HCT116 (cell line): ENCODE data around the gene PDE4D. TPM values are rescaled to one million over a fixed set of nuclear protein-coding genes. Genes with fewer than 3 reads are reported as not detected.

Experiments used
- ATAC-seq: fragments of 200-7000 bp; cut with Tn5 transposase; 2 replicates; pipeline ENCODE4 v1.9.1; 2020; ENCODE audit warnings: mild to moderate bottlenecking, moderate library complexity
- BruUV-seq: library from RNA; stranded (reverse); fragments of 400-500 nt; replicated peaks from 2 replicates; lab custom pipeline; 2021; lab: Mats Ljungman, UMichigan
- CTCF ChIA-PET: fragments of 300-600 bp; sonication (Branson Sonifier 250); formaldehyde crosslinking; loops from one replicate; lab custom pipeline; 2021; ENCODE audit warnings: antibody characterized with exemption; lab: Charles Lee
- POLR2A ChIA-PET: fragments of 300-600, 350-600 bp; sonication (Branson Sonifier 250); formaldehyde crosslinking; loops from one replicate; lab custom pipeline; 2021; ENCODE audit warnings: antibody characterized with exemption; lab: Charles Lee
- RAD21 ChIA-PET, 2 experiments: fragments of 300-600 bp; sonication (Branson Sonifier 250); formaldehyde crosslinking; loops; one replicate each; lab custom pipeline; 2023; ENCODE audit warnings: low total read pairs in 2 of 2; ENCODE audit not compliant: uncharacterized antibody in 2 of 2, unreplicated experiment in 2 of 2, low non-redundant PET in 1 of 2; lab: Charles Lee
- DNase-seq: peaks from one replicate; pipeline ENCODE4 v3.0.0-alpha.2; 2010; ENCODE audit warnings: low read depth, low spot score
- H2AFZ ChIP-seq: fragments of 200-600 bp; shearing (Covaris generic), sonication (generic); 2 replicates; pipeline ENCODE4 v1.6.1; 2017; ENCODE audit warnings: low read depth, mixed run types, mixed read lengths, antibody characterized with exemption, low read length; ENCODE audit not compliant: poor library complexity, severe bottlenecking
- H3K27ac ChIP-seq: 2 replicates; pipeline ENCODE4 v1.5.1; 2012; ENCODE audit warnings: low read depth, low read length
- H3K27me3 ChIP-seq: fragments of 200-600 bp; sonication (generic); 2 replicates; pipeline ENCODE4 v1.6.1; 2016; ENCODE audit warnings: mixed run types, low read length, mixed read lengths; ENCODE audit not compliant: insufficient read depth
- H3K36me3 ChIP-seq, 2 experiments: fragments of 200-500 bp in 1 of 2; fragments of 200-600 bp in 1 of 2; sonication (Bioruptor generic) in 1 of 2; sonication (generic) in 1 of 2; 2 replicates each; pipeline versions ENCODE4 v1.5.1 to v1.6.1; 2014 to 2016; ENCODE audit warnings: low read length in 2 of 2, inconsistent platforms in 1 of 2, mixed read lengths in 1 of 2, mixed run types in 1 of 2; ENCODE audit not compliant: insufficient read depth in 2 of 2, control insufficient read depth in 1 of 2
- H3K4me1 ChIP-seq, 2 experiments: fragments of 200-600 bp in 1 of 2; sonication (generic) in 1 of 2; 2 replicates each; pipeline versions ENCODE4 v1.5.1 to v1.6.1; 2012 to 2017; ENCODE audit warnings: low read length in 2 of 2, inconsistent platforms in 1 of 2, mild to moderate bottlenecking in 1 of 2, mixed read lengths in 1 of 2, mixed run types in 1 of 2, moderate library complexity in 1 of 2; ENCODE audit not compliant: insufficient read depth in 2 of 2, control insufficient read depth in 1 of 2
- H3K4me2 ChIP-seq: fragments of 200-600 bp; sonication (generic); 2 replicates; pipeline ENCODE4 v1.6.1; 2017; ENCODE audit warnings: mixed run types, low read length, mixed read lengths
- H3K4me3 ChIP-seq, 2 experiments: fragments of 200-600 bp in 1 of 2; sonication (generic) in 1 of 2; replicated peaks in 1 of 2; 2 replicates each; pipeline ENCODE4 v1.5.1; 2011 to 2016; ENCODE audit warnings: low read length in 2 of 2, control low read depth in 1 of 2, low read depth in 1 of 2, mild to moderate bottlenecking in 1 of 2, mixed read lengths in 1 of 2, mixed run types in 1 of 2
- H3K79me2 ChIP-seq: fragments of 200-600 bp; sonication (generic); 2 replicates; pipeline ENCODE4 v1.6.1; 2017; ENCODE audit warnings: mild to moderate bottlenecking, mixed run types, low read length, moderate library complexity, mixed read lengths; ENCODE audit not compliant: insufficient read depth
- H3K9ac ChIP-seq: fragments of 200-600 bp; sonication (generic); 2 replicates; pipeline ENCODE4 v1.6.1; 2016; ENCODE audit warnings: low read length, mixed read lengths
- H3K9me2 ChIP-seq: fragments of 200-600 bp; sonication (generic), shearing (Covaris generic); 2 replicates; pipeline ENCODE4 v1.6.1; 2017; ENCODE audit warnings: mixed run types, mild to moderate bottlenecking, moderate library complexity; ENCODE audit not compliant: insufficient read depth
- H3K9me3 ChIP-seq, 2 experiments: fragments of 200-500 bp in 1 of 2; fragments of 200-600 bp in 1 of 2; sonication (Bioruptor generic) in 1 of 2; sonication (generic) in 1 of 2; 2 replicates each; pipeline ENCODE4 v1.6.1; 2014 to 2017; ENCODE audit warnings: low read length in 2 of 2, mixed read lengths in 2 of 2, inconsistent platforms in 1 of 2, low read depth in 1 of 2, mild to moderate bottlenecking in 1 of 2, mixed run types in 1 of 2, moderate library complexity in 1 of 2; ENCODE audit not compliant: control insufficient read depth in 1 of 2, insufficient read depth in 1 of 2
- H4K20me1 ChIP-seq: fragments of 200-600 bp; sonication (generic), shearing (Covaris generic); 2 replicates; pipeline ENCODE4 v1.6.1; 2017; ENCODE audit warnings: mixed run types, mild to moderate bottlenecking, moderate library complexity; ENCODE audit not compliant: insufficient read depth
- CBX3 ChIP-seq: IDR thresholded peaks from 2 replicates; pipeline ENCODE4 v1.6.1; 2012; ENCODE audit warnings: low read depth
- CTCF ChIP-seq, 3 experiments: fragments of 200-600 bp in 1 of 3; sonication (generic) in 1 of 3; IDR thresholded peaks in 2 of 3; conservative IDR thresholded peaks in 1 of 3; 2 replicates each; pipeline ENCODE4 v1.5.1; 2012 to 2017; ENCODE audit warnings: low read depth in 2 of 3, low read length in 2 of 3, antibody characterized with exemption in 1 of 3, borderline replicate concordance in 1 of 3, control low read depth in 1 of 3, mild to moderate bottlenecking in 1 of 3, mixed read lengths in 1 of 3, mixed run types in 1 of 3, moderate library complexity in 1 of 3; ENCODE audit not compliant: insufficient read depth in 1 of 3
- ELF1 ChIP-seq: IDR thresholded peaks from 2 replicates; pipeline ENCODE4 v1.6.1; 2012; ENCODE audit warnings: low read depth, borderline replicate concordance
- EZH2 ChIP-seq: fragments of 200-600 bp; sonication (generic); IDR thresholded peaks from 2 replicates; pipeline ENCODE4 v1.6.1; 2017; ENCODE audit warnings: antibody characterized with exemption, mixed run types
- EZH2phosphoT487 ChIP-seq: fragments of 200-600 bp; IDR thresholded peaks from 2 replicates; pipeline ENCODE4 v1.6.1; 2018; ENCODE audit warnings: antibody characterized with exemption, borderline replicate concordance
- JUND ChIP-seq: IDR thresholded peaks from 2 replicates; pipeline ENCODE4 v1.6.1; 2012
- POLR2A ChIP-seq: IDR thresholded peaks from 2 replicates; pipeline ENCODE4 v1.7.0; 2011; ENCODE audit warnings: borderline replicate concordance; ENCODE audit not compliant: insufficient read depth, insufficient read length; ENCODE audit errors: extremely low read depth
- POLR2AphosphoS5 ChIP-seq: IDR thresholded peaks from 2 replicates; pipeline ENCODE4 v1.6.1; 2011; ENCODE audit warnings: mild to moderate bottlenecking, low read depth, low read length, moderate library complexity
- RAD21 ChIP-seq: IDR thresholded peaks from 2 replicates; pipeline ENCODE4 v1.6.1; 2012; ENCODE audit warnings: low read depth, mild to moderate bottlenecking
- SIN3A ChIP-seq: IDR thresholded peaks from 2 replicates; pipeline ENCODE4 v1.6.1; 2012; ENCODE audit warnings: low read depth
- SRF ChIP-seq: IDR thresholded peaks from 2 replicates; pipeline ENCODE4 v1.6.1; 2012; ENCODE audit warnings: low read depth
- TCF7L2 ChIP-seq: IDR thresholded peaks from 2 replicates; pipeline ENCODE4 v1.7.0; 2011; ENCODE audit warnings: borderline replicate concordance, inconsistent platforms; ENCODE audit not compliant: insufficient read depth, insufficient read length; ENCODE audit errors: extremely low read depth
- ZBTB33 ChIP-seq: IDR thresholded peaks from 2 replicates; pipeline ENCODE4 v1.6.1; 2011; ENCODE audit warnings: mild to moderate bottlenecking, low read length, moderate library complexity; ENCODE audit not compliant: insufficient replicate concordance; ENCODE audit errors: extremely low read depth
- ZNF274 ChIP-seq: fragments of 200-500 bp; sonication (Bioruptor generic); IDR thresholded peaks from 2 replicates; pipeline ENCODE4 v1.6.1; 2014; ENCODE audit warnings: mild to moderate bottlenecking, low read depth, low read length, inconsistent platforms
- intact Hi-C: fragments of 100-400 bp; cut with micrococcal nuclease; formaldehyde crosslinking; loops from 2 replicates; pipeline ENCODE4 v1.10.0; 2022
- total RNA-seq: library from RNA; stranded (reverse); gene quantifications from one replicate; pipeline ENCODE4 v1.2.1, GENCODE V29; 2021; ENCODE audit not compliant: unreplicated experiment
- TF ChIP-seq, protein P1 (sequence below): IDR thresholded peaks from 2 replicates; pipeline ENCODE4 v1.6.1; 2012
- TF ChIP-seq, protein P2 (sequence below): IDR thresholded peaks from 2 replicates; pipeline ENCODE4 v1.6.1; 2012; ENCODE audit warnings: low read depth

Gene PDE4D
- total RNA-seq, 1 experiment from 2014 or later: 1.1 TPM

DNA sequence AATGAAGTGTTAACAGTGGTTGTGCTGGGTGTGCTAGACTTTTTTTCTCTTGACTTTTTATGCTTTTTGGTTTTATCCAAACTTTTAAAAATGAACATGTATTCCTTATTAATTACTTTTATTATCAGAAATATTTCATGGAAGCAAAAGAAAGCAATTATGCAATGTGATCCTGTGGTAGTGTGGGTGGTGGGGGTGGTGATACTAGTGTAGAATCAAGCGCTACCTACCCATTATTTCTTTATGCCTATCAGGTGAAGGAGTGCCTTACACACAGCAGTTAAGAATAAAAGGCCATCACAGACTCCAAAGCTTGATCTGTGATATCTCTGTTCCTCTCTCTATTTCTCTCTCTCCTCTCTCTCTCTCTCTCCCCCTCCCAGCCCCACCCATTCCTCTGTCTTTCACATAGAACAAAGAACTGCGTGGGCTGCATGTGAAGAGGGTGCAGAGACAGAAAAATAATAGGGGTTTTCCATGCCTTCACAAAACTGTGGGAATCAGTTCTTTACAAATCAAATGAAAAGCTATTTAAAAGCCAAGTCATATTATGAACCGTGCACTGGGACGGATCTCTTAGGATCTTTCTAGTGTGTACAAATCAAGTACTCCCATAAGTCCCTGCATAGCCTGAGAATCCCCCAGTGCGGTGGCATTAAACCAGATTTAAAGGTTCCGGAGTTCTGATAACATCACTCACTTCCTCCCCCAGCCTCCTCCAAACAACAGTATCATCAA lies 959.5 kb downstream of the PDE4D start (continued):
- TF ChIP-seq TCF7L2 (no peak), POLR2A (no peak), POLR2AphosphoS5 (no peak), JUND (no peak), EZH2 (no peak), CBX3 (no peak)

GRCh38 chr5:58932057-58932612 lies 961.4 kb downstream of the PDE4D start:
- intact Hi-C loops: no loop called here
- H3K9ac ChIP-seq: no peak overlapping the region
- RAD21 ChIA-PET: no interaction called here
- no peaks in the 10 kb centered on the region for H3K4me1 ChIP-seq
- peaks cover 40% of the 10 kb centered on the region for H3K27me3 ChIP-seq
- no peaks in the 10 kb centered on the region for H3K9me3 ChIP-seq
- DNase-seq: no peak
- H3K4me3 ChIP-seq: no peak overlapping the region
- no TSS peak for BruUV-seq
- H3K79me2 ChIP-seq: no peaks in the 10 kb centered on the region
- POLR2A ChIA-PET: no interaction called here
- H4K20me1 ChIP-seq: no peaks in the 10 kb centered on the region
- H2AFZ ChIP-seq: no peak overlapping the region
- H3K36me3 ChIP-seq: no peaks in the 10 kb centered on the region
- CTCF ChIA-PET: no interaction called here
- no peaks in the 10 kb centered on the region for H3K9me2 ChIP-seq
- no peak overlapping the region for H3K27ac ChIP-seq
- ATAC-seq: no peak
- H3K4me2 ChIP-seq: no peak overlapping the region
- no peak for TF ChIP-seq ELF1
- no peak for TF ChIP-seq TCF7L2
- TF ChIP-seq SRF: no peak
- no peak for TF ChIP-seq ZNF274
- TF ChIP-seq SIN3A: no peak
- TF ChIP-seq, protein P1, sequence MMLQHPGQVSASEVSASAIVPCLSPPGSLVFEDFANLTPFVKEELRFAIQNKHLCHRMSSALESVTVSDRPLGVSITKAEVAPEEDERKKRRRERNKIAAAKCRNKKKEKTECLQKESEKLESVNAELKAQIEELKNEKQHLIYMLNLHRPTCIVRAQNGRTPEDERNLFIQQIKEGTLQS: no peak
- no peak for TF ChIP-seq RAD21
- TF ChIP-seq, protein P2, sequence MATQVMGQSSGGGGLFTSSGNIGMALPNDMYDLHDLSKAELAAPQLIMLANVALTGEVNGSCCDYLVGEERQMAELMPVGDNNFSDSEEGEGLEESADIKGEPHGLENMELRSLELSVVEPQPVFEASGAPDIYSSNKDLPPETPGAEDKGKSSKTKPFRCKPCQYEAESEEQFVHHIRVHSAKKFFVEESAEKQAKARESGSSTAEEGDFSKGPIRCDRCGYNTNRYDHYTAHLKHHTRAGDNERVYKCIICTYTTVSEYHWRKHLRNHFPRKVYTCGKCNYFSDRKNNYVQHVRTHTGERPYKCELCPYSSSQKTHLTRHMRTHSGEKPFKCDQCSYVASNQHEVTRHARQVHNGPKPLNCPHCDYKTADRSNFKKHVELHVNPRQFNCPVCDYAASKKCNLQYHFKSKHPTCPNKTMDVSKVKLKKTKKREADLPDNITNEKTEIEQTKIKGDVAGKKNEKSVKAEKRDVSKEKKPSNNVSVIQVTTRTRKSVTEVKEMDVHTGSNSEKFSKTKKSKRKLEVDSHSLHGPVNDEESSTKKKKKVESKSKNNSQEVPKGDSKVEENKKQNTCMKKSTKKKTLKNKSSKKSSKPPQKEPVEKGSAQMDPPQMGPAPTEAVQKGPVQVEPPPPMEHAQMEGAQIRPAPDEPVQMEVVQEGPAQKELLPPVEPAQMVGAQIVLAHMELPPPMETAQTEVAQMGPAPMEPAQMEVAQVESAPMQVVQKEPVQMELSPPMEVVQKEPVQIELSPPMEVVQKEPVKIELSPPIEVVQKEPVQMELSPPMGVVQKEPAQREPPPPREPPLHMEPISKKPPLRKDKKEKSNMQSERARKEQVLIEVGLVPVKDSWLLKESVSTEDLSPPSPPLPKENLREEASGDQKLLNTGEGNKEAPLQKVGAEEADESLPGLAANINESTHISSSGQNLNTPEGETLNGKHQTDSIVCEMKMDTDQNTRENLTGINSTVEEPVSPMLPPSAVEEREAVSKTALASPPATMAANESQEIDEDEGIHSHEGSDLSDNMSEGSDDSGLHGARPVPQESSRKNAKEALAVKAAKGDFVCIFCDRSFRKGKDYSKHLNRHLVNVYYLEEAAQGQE: no peak
- no peak for TF ChIP-seq CTCF (IDR thresholded peaks at IDR 0.05 in 2 of 3, conservative IDR thresholded peaks at IDR 0.05 in 1 of 3; ENCODE audit: borderline replicate concordance in 1 of 3, insufficient read depth in 1 of 3, low read depth in 2 of 3, low read length in 2 of 3)
- TF ChIP-seq EZH2phosphoT487: no peak
- no peak for TF ChIP-seq ZBTB33
- TF ChIP-seq EZH2: no peak
